GM23338 (cell line): Measurements from ENCODE around the gene TECTA. TPM values are rescaled to one million over a fixed set of nuclear protein-coding genes. Genes with fewer than 3 reads are reported as not detected.

Source experiments
- ATAC-seq: fragments of 200-7000 bp; cut with Tn5 transposase; 3 replicates; pipeline ENCODE4 v1.9.1; 2020
- DNase-seq: peaks from one replicate; pipeline ENCODE4 v3.0.0-alpha.2; 2015; ENCODE audit warnings: low spot score
- H2AFZ ChIP-seq: fragments of 200-600 bp; sonication (generic); 2 replicates; pipeline ENCODE4 v1.8.0; 2016; ENCODE audit warnings: antibody characterized with exemption, mild to moderate bottlenecking, moderate library complexity
- H3F3A ChIP-seq: fragments of 200-600 bp; sonication (generic); replicated peaks from 2 replicates; pipeline ENCODE4 v1.8.0; 2017; ENCODE audit warnings: antibody characterized with exemption, mixed run types, low read depth
- H3K27ac ChIP-seq: fragments of 200-600 bp; sonication (generic); 2 replicates; pipeline ENCODE4 v1.6.1; 2016; ENCODE audit warnings: low read depth
- H3K27me3 ChIP-seq: fragments of 200-600 bp; sonication (generic); 2 replicates; pipeline ENCODE4 v1.8.0; 2016; ENCODE audit warnings: mild to moderate bottlenecking, mixed run types, moderate library complexity; ENCODE audit not compliant: insufficient read depth
- H3K36me3 ChIP-seq: fragments of 200-600 bp; sonication (generic); 2 replicates; pipeline ENCODE4 v1.8.0; 2016; ENCODE audit warnings: mild to moderate bottlenecking; ENCODE audit not compliant: insufficient read depth
- H3K4me1 ChIP-seq: fragments of 200-600 bp; sonication (generic); 2 replicates; pipeline ENCODE4 v1.8.0; 2016; ENCODE audit warnings: mild to moderate bottlenecking, moderate library complexity; ENCODE audit not compliant: insufficient read depth
- H3K4me2 ChIP-seq: fragments of 200-600 bp; sonication (generic); 2 replicates; pipeline ENCODE4 v1.7.1; 2017; ENCODE audit warnings: mixed run types
- H3K4me3 ChIP-seq: fragments of 200-600 bp; sonication (generic); 2 replicates; pipeline ENCODE4 v1.6.1; 2016; ENCODE audit warnings: mixed run types
- H3K79me2 ChIP-seq: fragments of 200-600 bp; sonication (generic); replicated peaks from 2 replicates; pipeline ENCODE4 v1.8.0; 2017; ENCODE audit warnings: mild to moderate bottlenecking; ENCODE audit not compliant: insufficient read depth
- H3K9me2 ChIP-seq: fragments of 200-600 bp; sonication (generic); 2 replicates; pipeline ENCODE4 v1.8.0; 2017; ENCODE audit not compliant: insufficient read depth
- H4K20me1 ChIP-seq: fragments of 200-600 bp; sonication (generic); replicated peaks from 2 replicates; pipeline ENCODE4 v1.8.0; 2017; ENCODE audit warnings: mild to moderate bottlenecking; ENCODE audit not compliant: insufficient read depth
- H3K27ac Mint-ChIP-seq: 2 replicates; pipeline ENCODE4 v1.8.0; 2020; ENCODE audit warnings: inconsistent platforms, mild to moderate bottlenecking, moderate library complexity, mixed read lengths
- H3K27me3 Mint-ChIP-seq: 3 replicates; pipeline ENCODE4 v1.8.0; 2022; ENCODE audit warnings: low read depth, mild to moderate bottlenecking, moderate library complexity, mixed read lengths, inconsistent platforms; ENCODE audit not compliant: insufficient read depth, poor library complexity
- H3K36me3 Mint-ChIP-seq: 3 replicates; pipeline ENCODE4 v1.8.0; 2021; ENCODE audit warnings: low read depth, mild to moderate bottlenecking, inconsistent platforms, moderate library complexity, mixed read lengths
- H3K4me1 Mint-ChIP-seq: 3 replicates; pipeline ENCODE4 v1.8.0; 2020; ENCODE audit warnings: mild to moderate bottlenecking, inconsistent platforms, mixed read lengths
- H3K4me3 Mint-ChIP-seq: 3 replicates; pipeline ENCODE4 v1.8.0; 2021; ENCODE audit warnings: moderate library complexity, mild to moderate bottlenecking, inconsistent platforms, mixed read lengths
- H3K9me3 Mint-ChIP-seq: 3 replicates; pipeline ENCODE4 v1.8.0; 2020; ENCODE audit warnings: moderate library complexity, mild to moderate bottlenecking, inconsistent platforms, mixed read lengths
- CREB1 ChIP-seq: fragments of 250-450 bp; sonication (Bioruptor Pico); IDR thresholded peaks from 2 replicates; pipeline ENCODE4 v1.5.0; 2020; ENCODE audit warnings: low read depth, mild to moderate bottlenecking, moderate library complexity
- EZH2 ChIP-seq: fragments of 200-600 bp; sonication (generic); IDR thresholded peaks from one replicate; pipeline ENCODE4 v1.8.0; 2017; ENCODE audit warnings: antibody characterized with exemption, mild to moderate bottlenecking, low read depth; ENCODE audit not compliant: unreplicated experiment
- EZH2phosphoT487 ChIP-seq: fragments of 200-600 bp; sonication (generic); IDR thresholded peaks from one replicate; pipeline ENCODE4 v1.8.1; 2018; ENCODE audit warnings: antibody characterized with exemption; ENCODE audit not compliant: unreplicated experiment
- JUNB ChIP-seq: IDR thresholded peaks from one replicate; pipeline ENCODE4 v1.6.1; 2016; ENCODE audit warnings: antibody characterized with exemption; ENCODE audit not compliant: unreplicated experiment
- NANOG ChIP-seq: IDR thresholded peaks from 2 replicates; pipeline ENCODE4 v1.6.1; 2016; ENCODE audit warnings: antibody characterized with exemption, borderline replicate concordance
- STAT1 ChIP-seq: IDR thresholded peaks from one replicate; pipeline ENCODE4 v1.6.1; 2016; ENCODE audit warnings: antibody characterized with exemption; ENCODE audit not compliant: unreplicated experiment
- ZNF331 ChIP-seq: fragments of 250-450 bp; sonication (Bioruptor Pico); IDR thresholded peaks from 2 replicates; pipeline ENCODE4 v1.5.0; 2020; ENCODE audit warnings: low read depth, mild to moderate bottlenecking, moderate library complexity
- polyA plus RNA-seq: library from polyadenylated mRNA; unstranded; fragments of >200 nt; fragmentation: Nextera tagmentation; extraction: Ambion mirVana; gene quantifications from 2 replicates; pipeline ENCODE4 v1.2.1, GENCODE V29; 2016
- total RNA-seq: library from RNA; depleted of rRNA; stranded (reverse); fragments of >200 nt; shearing (Covaris generic); gene quantifications from 2 replicates; pipeline ENCODE4 v1.2.3, GENCODE V29; 2014
- TF ChIP-seq, protein P1 (sequence below): IDR thresholded peaks from 2 replicates; pipeline ENCODE4 v1.6.1; 2016; ENCODE audit warnings: antibody characterized with exemption
- TF ChIP-seq, protein P2 (sequence below): fragments of 250-450 bp; sonication (Bioruptor Pico); IDR thresholded peaks from 2 replicates; pipeline ENCODE4 v1.5.0; 2020; ENCODE audit warnings: mild to moderate bottlenecking, moderate library complexity
- TF ChIP-seq, protein P3 (sequence below): IDR thresholded peaks from one replicate; pipeline ENCODE4 v1.6.1; 2018; ENCODE audit warnings: antibody characterized with exemption; ENCODE audit not compliant: unreplicated experiment

The TECTA gene
- total and polyA plus RNA-seq, 2 experiments from 2014 or later: 0.34 to 0.69 TPM

DNA sequence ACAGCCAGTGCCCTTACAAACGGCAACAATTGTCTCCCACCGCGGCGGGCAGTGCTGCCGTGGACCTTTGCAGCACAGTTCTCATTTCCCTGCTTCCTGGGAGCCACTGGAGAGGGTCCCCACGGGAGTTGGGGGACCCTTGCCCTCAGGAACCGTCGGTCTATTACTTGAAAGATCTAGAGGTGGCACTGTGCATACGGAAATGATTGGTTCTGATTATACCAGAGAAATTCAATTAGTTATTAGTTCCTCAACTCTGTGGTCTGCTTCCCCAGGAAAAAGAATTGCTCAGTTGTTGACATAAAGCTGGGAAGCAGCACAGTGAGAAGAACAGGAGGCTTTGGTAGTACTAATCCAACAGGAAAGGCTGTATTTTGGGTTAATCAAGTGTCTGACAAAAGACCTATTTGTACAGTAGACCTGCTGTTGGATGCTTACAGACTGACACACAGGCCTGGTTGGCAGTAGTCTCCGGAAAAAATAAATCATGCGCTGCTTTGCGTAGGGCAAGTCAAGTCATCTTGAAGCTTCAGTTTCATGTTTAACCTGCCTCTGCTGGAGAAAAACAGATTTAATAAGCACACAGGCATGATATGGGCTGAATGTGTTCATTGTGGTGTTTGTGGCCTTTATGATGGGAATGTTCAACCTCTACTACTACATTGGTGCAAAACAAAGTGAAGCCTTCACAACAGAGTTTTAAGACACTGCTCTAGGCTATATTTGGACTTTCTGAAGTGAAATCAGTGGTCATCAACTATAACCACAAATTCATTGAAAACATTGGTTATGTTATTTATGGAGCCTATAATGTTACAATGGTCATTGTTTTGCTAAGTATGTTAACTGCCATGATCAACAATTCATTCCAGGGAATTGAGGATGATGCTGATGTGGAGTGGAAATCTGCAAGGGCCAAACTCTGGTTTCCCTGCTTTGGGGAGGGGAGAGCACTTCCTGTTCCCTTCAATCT is 136.9 kb downstream of the TECTA start:
- H3F3A ChIP-seq: no peaks in the 10 kb centered on the region
- H3K4me1 ChIP-seq: peaks cover 40% of the 10 kb centered on the region
- peaks cover 57% of the 10 kb centered on the region for H3K4me1 Mint-ChIP-seq

More for the DNA sequence above, 136.9 kb downstream of the TECTA start:
- H3K27me3 ChIP-seq: no peaks in the 10 kb centered on the region
- DNase-seq (no peak), ATAC-seq (no peak)
- TF ChIP-seq NANOG (no peak), EZH2phosphoT487 (no peak), EZH2 (no peak), ZNF331 (CRISPR knock-in tag) (no peak), STAT1 (no peak), JUNB (no peak), CREB1 (CRISPR knock-in tag) (no peak)
- TF ChIP-seq, protein P1, sequence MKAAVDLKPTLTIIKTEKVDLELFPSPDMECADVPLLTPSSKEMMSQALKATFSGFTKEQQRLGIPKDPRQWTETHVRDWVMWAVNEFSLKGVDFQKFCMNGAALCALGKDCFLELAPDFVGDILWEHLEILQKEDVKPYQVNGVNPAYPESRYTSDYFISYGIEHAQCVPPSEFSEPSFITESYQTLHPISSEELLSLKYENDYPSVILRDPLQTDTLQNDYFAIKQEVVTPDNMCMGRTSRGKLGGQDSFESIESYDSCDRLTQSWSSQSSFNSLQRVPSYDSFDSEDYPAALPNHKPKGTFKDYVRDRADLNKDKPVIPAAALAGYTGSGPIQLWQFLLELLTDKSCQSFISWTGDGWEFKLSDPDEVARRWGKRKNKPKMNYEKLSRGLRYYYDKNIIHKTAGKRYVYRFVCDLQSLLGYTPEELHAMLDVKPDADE: no peak
- TF ChIP-seq, protein P2, sequence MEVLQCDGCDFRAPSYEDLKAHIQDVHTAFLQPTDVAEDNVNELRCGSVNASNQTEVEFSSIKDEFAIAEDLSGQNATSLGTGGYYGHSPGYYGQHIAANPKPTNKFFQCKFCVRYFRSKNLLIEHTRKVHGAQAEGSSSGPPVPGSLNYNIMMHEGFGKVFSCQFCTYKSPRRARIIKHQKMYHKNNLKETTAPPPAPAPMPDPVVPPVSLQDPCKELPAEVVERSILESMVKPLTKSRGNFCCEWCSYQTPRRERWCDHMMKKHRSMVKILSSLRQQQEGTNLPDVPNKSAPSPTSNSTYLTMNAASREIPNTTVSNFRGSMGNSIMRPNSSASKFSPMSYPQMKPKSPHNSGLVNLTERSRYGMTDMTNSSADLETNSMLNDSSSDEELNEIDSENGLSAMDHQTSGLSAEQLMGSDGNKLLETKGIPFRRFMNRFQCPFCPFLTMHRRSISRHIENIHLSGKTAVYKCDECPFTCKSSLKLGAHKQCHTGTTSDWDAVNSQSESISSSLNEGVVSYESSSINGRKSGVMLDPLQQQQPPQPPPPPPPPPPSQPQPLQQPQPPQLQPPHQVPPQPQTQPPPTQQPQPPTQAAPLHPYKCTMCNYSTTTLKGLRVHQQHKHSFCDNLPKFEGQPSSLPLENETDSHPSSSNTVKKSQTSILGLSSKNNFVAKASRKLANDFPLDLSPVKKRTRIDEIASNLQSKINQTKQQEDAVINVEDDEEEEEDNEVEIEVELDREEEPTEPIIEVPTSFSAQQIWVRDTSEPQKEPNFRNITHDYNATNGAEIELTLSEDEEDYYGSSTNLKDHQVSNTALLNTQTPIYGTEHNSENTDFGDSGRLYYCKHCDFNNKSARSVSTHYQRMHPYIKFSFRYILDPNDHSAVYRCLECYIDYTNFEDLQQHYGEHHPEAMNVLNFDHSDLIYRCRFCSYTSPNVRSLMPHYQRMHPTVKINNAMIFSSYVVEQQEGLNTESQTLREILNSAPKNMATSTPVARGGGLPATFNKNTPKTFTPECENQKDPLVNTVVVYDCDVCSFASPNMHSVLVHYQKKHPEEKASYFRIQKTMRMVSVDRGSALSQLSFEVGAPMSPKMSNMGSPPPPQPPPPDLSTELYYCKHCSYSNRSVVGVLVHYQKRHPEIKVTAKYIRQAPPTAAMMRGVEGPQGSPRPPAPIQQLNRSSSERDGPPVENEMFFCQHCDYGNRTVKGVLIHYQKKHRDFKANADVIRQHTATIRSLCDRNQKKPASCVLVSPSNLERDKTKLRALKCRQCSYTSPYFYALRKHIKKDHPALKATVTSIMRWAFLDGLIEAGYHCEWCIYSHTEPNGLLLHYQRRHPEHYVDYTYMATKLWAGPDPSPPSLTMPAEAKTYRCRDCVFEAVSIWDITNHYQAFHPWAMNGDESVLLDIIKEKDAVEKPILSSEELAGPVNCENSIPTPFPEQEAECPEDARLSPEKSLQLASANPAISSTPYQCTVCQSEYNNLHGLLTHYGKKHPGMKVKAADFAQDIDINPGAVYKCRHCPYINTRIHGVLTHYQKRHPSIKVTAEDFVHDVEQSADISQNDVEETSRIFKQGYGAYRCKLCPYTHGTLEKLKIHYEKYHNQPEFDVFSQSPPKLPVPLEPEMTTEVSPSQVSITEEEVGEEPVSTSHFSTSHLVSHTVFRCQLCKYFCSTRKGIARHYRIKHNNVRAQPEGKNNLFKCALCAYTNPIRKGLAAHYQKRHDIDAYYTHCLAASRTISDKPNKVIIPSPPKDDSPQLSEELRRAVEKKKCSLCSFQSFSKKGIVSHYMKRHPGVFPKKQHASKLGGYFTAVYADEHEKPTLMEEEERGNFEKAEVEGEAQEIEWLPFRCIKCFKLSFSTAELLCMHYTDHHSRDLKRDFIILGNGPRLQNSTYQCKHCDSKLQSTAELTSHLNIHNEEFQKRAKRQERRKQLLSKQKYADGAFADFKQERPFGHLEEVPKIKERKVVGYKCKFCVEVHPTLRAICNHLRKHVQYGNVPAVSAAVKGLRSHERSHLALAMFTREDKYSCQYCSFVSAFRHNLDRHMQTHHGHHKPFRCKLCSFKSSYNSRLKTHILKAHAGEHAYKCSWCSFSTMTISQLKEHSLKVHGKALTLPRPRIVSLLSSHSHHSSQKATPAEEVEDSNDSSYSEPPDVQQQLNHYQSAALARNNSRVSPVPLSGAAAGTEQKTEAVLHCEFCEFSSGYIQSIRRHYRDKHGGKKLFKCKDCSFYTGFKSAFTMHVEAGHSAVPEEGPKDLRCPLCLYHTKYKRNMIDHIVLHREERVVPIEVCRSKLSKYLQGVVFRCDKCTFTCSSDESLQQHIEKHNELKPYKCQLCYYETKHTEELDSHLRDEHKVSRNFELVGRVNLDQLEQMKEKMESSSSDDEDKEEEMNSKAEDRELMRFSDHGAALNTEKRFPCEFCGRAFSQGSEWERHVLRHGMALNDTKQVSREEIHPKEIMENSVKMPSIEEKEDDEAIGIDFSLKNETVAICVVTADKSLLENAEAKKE: no peak
- TF ChIP-seq, protein P3, sequence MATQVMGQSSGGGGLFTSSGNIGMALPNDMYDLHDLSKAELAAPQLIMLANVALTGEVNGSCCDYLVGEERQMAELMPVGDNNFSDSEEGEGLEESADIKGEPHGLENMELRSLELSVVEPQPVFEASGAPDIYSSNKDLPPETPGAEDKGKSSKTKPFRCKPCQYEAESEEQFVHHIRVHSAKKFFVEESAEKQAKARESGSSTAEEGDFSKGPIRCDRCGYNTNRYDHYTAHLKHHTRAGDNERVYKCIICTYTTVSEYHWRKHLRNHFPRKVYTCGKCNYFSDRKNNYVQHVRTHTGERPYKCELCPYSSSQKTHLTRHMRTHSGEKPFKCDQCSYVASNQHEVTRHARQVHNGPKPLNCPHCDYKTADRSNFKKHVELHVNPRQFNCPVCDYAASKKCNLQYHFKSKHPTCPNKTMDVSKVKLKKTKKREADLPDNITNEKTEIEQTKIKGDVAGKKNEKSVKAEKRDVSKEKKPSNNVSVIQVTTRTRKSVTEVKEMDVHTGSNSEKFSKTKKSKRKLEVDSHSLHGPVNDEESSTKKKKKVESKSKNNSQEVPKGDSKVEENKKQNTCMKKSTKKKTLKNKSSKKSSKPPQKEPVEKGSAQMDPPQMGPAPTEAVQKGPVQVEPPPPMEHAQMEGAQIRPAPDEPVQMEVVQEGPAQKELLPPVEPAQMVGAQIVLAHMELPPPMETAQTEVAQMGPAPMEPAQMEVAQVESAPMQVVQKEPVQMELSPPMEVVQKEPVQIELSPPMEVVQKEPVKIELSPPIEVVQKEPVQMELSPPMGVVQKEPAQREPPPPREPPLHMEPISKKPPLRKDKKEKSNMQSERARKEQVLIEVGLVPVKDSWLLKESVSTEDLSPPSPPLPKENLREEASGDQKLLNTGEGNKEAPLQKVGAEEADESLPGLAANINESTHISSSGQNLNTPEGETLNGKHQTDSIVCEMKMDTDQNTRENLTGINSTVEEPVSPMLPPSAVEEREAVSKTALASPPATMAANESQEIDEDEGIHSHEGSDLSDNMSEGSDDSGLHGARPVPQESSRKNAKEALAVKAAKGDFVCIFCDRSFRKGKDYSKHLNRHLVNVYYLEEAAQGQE: no peak
- Mint-ChIP-seq H3K27me3 (peaks cover 6% of the 10 kb centered on the region), H3K36me3 (peaks cover 3% of the 10 kb centered on the region; the same call in 1 of the 3 replicates), H3K4me3 (no peak overlapping the region), H3K9me3 (no peaks in the 10 kb centered on the region), H3K27ac (no peak overlapping the region)
- no peaks in the 10 kb centered on the region for H4K20me1 ChIP-seq
- 0 out of 2 replicates have a peak, but pooled peaks cover 4% of the 10 kb centered on the region for H3K9me2 ChIP-seq
- 0 out of 2 replicates have a peak overlapping the region, but pooled peaks have one; percentile 42 for H3K4me2 ChIP-seq
- H2AFZ ChIP-seq: peak overlapping the region; percentile 30; the same call in 1 of the 2 replicates
- H3K36me3 ChIP-seq: no peaks in the 10 kb centered on the region
- H3K4me3 ChIP-seq: no peak overlapping the region
- H3K79me2 ChIP-seq: no peaks in the 10 kb centered on the region
- no peak overlapping the region for H3K27ac ChIP-seq
